GM18951 (cell line): Measurements from ENCODE around the gene BIRC6.

ENCODE experiments used
- POLR2A ChIP-seq: IDR thresholded peaks from 4 replicates; pipeline ENCODE4 v1.6.1; 2011; ENCODE audit warnings: mild to moderate bottlenecking; ENCODE audit not compliant: insufficient read length, insufficient read depth; ENCODE audit errors: extremely low read depth
- in situ Hi-C: fragments of 300-500 bp; cut with MboI; formaldehyde crosslinking; loops from one replicate; pipeline ENCODE4 v1.12.0; 2022; ENCODE audit warnings: low sequenced_read_pairs, mixed read lengths, inconsistent platforms; ENCODE audit not compliant: unreplicated experiment

BIRC6 gene

GRCh38 chr2:32399221-32399620 is 42.4 kb downstream of the BIRC6 start:
- no peak for TF ChIP-seq POLR2A

GRCh38 chr2:32402091-32402490 is 45.3 kb downstream of the BIRC6 start:
- in situ Hi-C loops: no loop called here
- no peak for TF ChIP-seq POLR2A

More at GRCh38 chr2:32399221-32399620, 42.4 kb downstream of the BIRC6 start:
- in situ Hi-C loops: no loop called here

- in situ Hi-C loops: no loop called here
- no peak for TF ChIP-seq POLR2A
Observed at GRCh38 chr2:32403782-32404181, 47.0 kb downstream of the BIRC6 start.

GRCh38 chr2:32404691-32405090 is 47.9 kb downstream of the BIRC6 start:
- in situ Hi-C loops: no loop called here
- TF ChIP-seq POLR2A: no peak

GRCh38 chr2:32416519-32416918 is 59.7 kb downstream of the BIRC6 start:
- TF ChIP-seq POLR2A: no peak
- in situ Hi-C loops: no loop called here

GRCh38 chr2:32417659-32418058 is 60.8 kb downstream of the BIRC6 start:
- TF ChIP-seq POLR2A: no peak
- in situ Hi-C loops: no loop called here

- in situ Hi-C loops: no loop called here
- no peak for TF ChIP-seq POLR2A
Observed at GRCh38 chr2:32418778-32419177, 62.0 kb downstream of the BIRC6 start.

- TF ChIP-seq POLR2A: no peak
Observed at GRCh38 chr2:32422133-32422532, 65.3 kb downstream of the BIRC6 start.

GRCh38 chr2:32423536-32423935 is 66.7 kb downstream of the BIRC6 start:
- in situ Hi-C loops: no loop called here
- no peak for TF ChIP-seq POLR2A

More at GRCh38 chr2:32422133-32422532, 65.3 kb downstream of the BIRC6 start:
- in situ Hi-C loops: no loop called here

- TF ChIP-seq POLR2A: no peak
- in situ Hi-C loops: no loop called here
Observed at GRCh38 chr2:32424739-32425138, 67.9 kb downstream of the BIRC6 start.

- in situ Hi-C loops: no loop called here
- TF ChIP-seq POLR2A: no peak
Observed at GRCh38 chr2:32425719-32426141, 68.9 kb downstream of the BIRC6 start.

GRCh38 chr2:32427672-32428610 is 71.1 kb downstream of the BIRC6 start:
- in situ Hi-C loops: no loop called here

GRCh38 chr2:32430804-32431203 is 74.0 kb downstream of the BIRC6 start:
- in situ Hi-C loops: no loop called here
- TF ChIP-seq POLR2A: no peak

More at GRCh38 chr2:32427672-32428610, 71.1 kb downstream of the BIRC6 start:
- no peak for TF ChIP-seq POLR2A

- no peak for TF ChIP-seq POLR2A
- in situ Hi-C loops: no loop called here
Observed at GRCh38 chr2:32436150-32436549, 79.3 kb downstream of the BIRC6 start.
